GM18861 (cell line): ENCODE results near the gene ADGRB2.

Experiments used
- ATAC-seq: cut with Tn5 transposase; IDR thresholded peaks from one replicate; pipeline ENCODE4 v1.9.1; 2021; ENCODE audit not compliant: unreplicated experiment

ADGRB2 gene

GRCh38 chr1:31750858-31751510 is 13.2 kb downstream of the ADGRB2 start:
- ATAC-seq = no peak

GRCh38 chr1:31749785-31750735 is 14.1 kb downstream of the ADGRB2 start:
- ATAC-seq = no peak

GRCh38 chr1:31748365-31748764 is 15.8 kb downstream of the ADGRB2 start:
- ATAC-seq = no peak

- ATAC-seq = no peak
Observed at GRCh38 chr1:31747304-31747703, 16.8 kb downstream of the ADGRB2 start.

- no peak for ATAC-seq
Observed at GRCh38 chr1:31746687-31747086, 17.5 kb downstream of the ADGRB2 start.

- ATAC-seq = no peak
Observed at GRCh38 chr1:31745946-31746670, 18.0 kb downstream of the ADGRB2 start.

- ATAC-seq = no peak
Observed at GRCh38 chr1:31745096-31745945, 18.8 kb downstream of the ADGRB2 start.

- ATAC-seq = peak; percentile 52
Observed at GRCh38 chr1:31744165-31744888, 19.8 kb downstream of the ADGRB2 start.

- no peak for ATAC-seq
Observed at GRCh38 chr1:31742462-31743212, 21.5 kb downstream of the ADGRB2 start.

- no peak for ATAC-seq
Observed at GRCh38 chr1:31739346-31739745, 24.8 kb downstream of the ADGRB2 start.

GRCh38 chr1:31736675-31737074 is 27.5 kb downstream of the ADGRB2 start:
- no peak for ATAC-seq

- no peak for ATAC-seq
Observed at GRCh38 chr1:31735571-31735970, 28.6 kb downstream of the ADGRB2 start.

- ATAC-seq = no peak
Observed at GRCh38 chr1:31734582-31735107, 29.5 kb downstream of the ADGRB2 start.

- no peak for ATAC-seq
Observed at GRCh38 chr1:31733389-31734219, 30.5 kb downstream of the ADGRB2 start.

GRCh38 chr1:31732751-31733289 is 31.3 kb downstream of the ADGRB2 start:
- ATAC-seq = no peak

GRCh38 chr1:31732343-31732742 is 31.8 kb downstream of the ADGRB2 start:
- no peak for ATAC-seq

GRCh38 chr1:31731049-31731565 is 33.0 kb downstream of the ADGRB2 start:
- no peak for ATAC-seq
